Ishikawa (cell line): ENCODE results near the gene PCDHGA2.

Experiments used
- CEBPB ChIP-seq: IDR thresholded peaks from 2 replicates; pipeline ENCODE4 v1.6.1; 2012
- CREB1 ChIP-seq: IDR thresholded peaks from 2 replicates; pipeline ENCODE4 v1.6.1; 2012; ENCODE audit warnings: low read depth
- EGR1 ChIP-seq: IDR thresholded peaks from 2 replicates; pipeline ENCODE4 v1.6.1; 2012
- EP300 ChIP-seq: IDR thresholded peaks from 2 replicates; pipeline ENCODE4 v1.6.1; 2012; ENCODE audit warnings: borderline replicate concordance
- FOXM1 ChIP-seq: IDR thresholded peaks from 2 replicates; pipeline ENCODE4 v1.6.1; 2012; ENCODE audit warnings: low read depth, borderline replicate concordance
- MAX ChIP-seq: IDR thresholded peaks from 2 replicates; pipeline ENCODE4 v1.6.1; 2012
- NFIC ChIP-seq: IDR thresholded peaks from 2 replicates; pipeline ENCODE4 v1.6.1; 2012
- RAD21 ChIP-seq: IDR thresholded peaks from 2 replicates; pipeline ENCODE4 v1.6.1; 2012; ENCODE audit warnings: low read depth
- REST ChIP-seq: IDR thresholded peaks from 2 replicates; pipeline ENCODE4 v1.6.1; 2012; ENCODE audit warnings: low read depth, mild to moderate bottlenecking
- TAF1 ChIP-seq: IDR thresholded peaks from 2 replicates; pipeline ENCODE4 v1.6.1; 2012; ENCODE audit warnings: low read depth, mild to moderate bottlenecking
- TCF12 ChIP-seq: IDR thresholded peaks from 2 replicates; pipeline ENCODE4 v1.6.1; 2012; ENCODE audit warnings: low read depth
- TEAD4 ChIP-seq: IDR thresholded peaks from 2 replicates; pipeline ENCODE4 v1.6.1; 2012
- USF1 ChIP-seq: IDR thresholded peaks from 2 replicates; pipeline ENCODE4 v1.6.1; 2012
- YY1 ChIP-seq: IDR thresholded peaks from 2 replicates; pipeline ENCODE4 v1.6.1; 2012; ENCODE audit warnings: low read depth
- ZBTB7A ChIP-seq: IDR thresholded peaks from 2 replicates; pipeline ENCODE4 v1.6.1; 2012; ENCODE audit warnings: low read depth

Gene PCDHGA2

GRCh38 chr5:141373673-141374317 is 35.2 kb downstream of the PCDHGA2 start, which contains the start of gene PCDHGA6:
Gene PCDHGA6 (plus strand): TSS chr5:141373891. CDS start chr5:141374084, 193 bp downstream.
- TF ChIP-seq NFIC (no peak), TCF12 (no peak), EP300 (no peak), RAD21 (peak; percentile 53)

- TF ChIP-seq NFIC (no peak), MAX (no peak)
Measured at GRCh38 chr5:141374627-141375026, 36.1 kb downstream of the PCDHGA2 start.

GRCh38 chr5:141382469-141383294 is 44.1 kb downstream of the PCDHGA2 start, which contains the start of gene PCDHGA7:
Gene PCDHGA7 (plus strand): TSS chr5:141382742. CDS start chr5:141382900, 158 bp downstream.
- TF ChIP-seq EP300 (no peak), MAX (no peak), TEAD4 (no peak), RAD21 (no peak)

GRCh38 chr5:141383345-141383744 is 44.8 kb downstream of the PCDHGA2 start:
- no peak for TF ChIP-seq TAF1
- no peak for TF ChIP-seq TEAD4
- TF ChIP-seq CREB1, result no peak
- TF ChIP-seq TCF12, result no peak
- TF ChIP-seq MAX, result no peak
- TF ChIP-seq USF1, result no peak
- TF ChIP-seq RAD21, result no peak
- TF ChIP-seq REST, result no peak
- no peak for TF ChIP-seq FOXM1
- no peak for TF ChIP-seq EGR1

- TF ChIP-seq USF1, result no peak
- TF ChIP-seq TCF12, result no peak
- no peak for TF ChIP-seq EP300
- TF ChIP-seq MAX, result no peak
- TF ChIP-seq TEAD4, result no peak
- TF ChIP-seq ZBTB7A, result no peak
- no peak for TF ChIP-seq YY1
Measured at GRCh38 chr5:141384471-141385267, 46.1 kb downstream of the PCDHGA2 start.

- TF ChIP-seq RAD21, result peak; percentile 52
Measured at GRCh38 chr5:141387557-141388311, 49.2 kb downstream of the PCDHGA2 start, which contains the start of gene PCDHGB4. Gene PCDHGB4 (plus strand): TSS chr5:141387698. CDS start chr5:141387885, 187 bp downstream.

GRCh38 chr5:141388661-141389060 is 50.1 kb downstream of the PCDHGA2 start:
- no peak for TF ChIP-seq EGR1
- TF ChIP-seq CEBPB, result peak; percentile 76
